K562 (cell line): ENCODE results near the gene ADAM10. TPM values are rescaled to one million over a fixed set of nuclear protein-coding genes. Genes with fewer than 3 reads are reported as not detected.

Experiments used
- ATF3 ChIP-seq, 2 experiments: fragments of 450-650 bp in 1 of 2; sonication (generic) in 1 of 2; formaldehyde crosslinking in 1 of 2; IDR thresholded peaks in 1 of 2; conservative IDR thresholded peaks in 1 of 2; 2 replicates each; pipeline versions ENCODE4 v1.6.1 to v1.8.1; 2016 to 2023; ENCODE audit warnings: mild to moderate bottlenecking in 2 of 2, moderate library complexity in 2 of 2, inconsistent platforms in 1 of 2, missing genetic modification reagents in 1 of 2
- CBFB ChIP-seq: sonication (generic); formaldehyde crosslinking; IDR thresholded peaks from 2 replicates; pipeline ENCODE4 v1.4.0; 2020; ENCODE audit warnings: mild to moderate bottlenecking, missing genetic modification reagents
- CBX1 ChIP-seq: sonication (generic); IDR thresholded peaks from 2 replicates; pipeline ENCODE4 v1.6.1; 2016; ENCODE audit warnings: antibody characterized with exemption, low read depth, mild to moderate bottlenecking
- CHCHD3 ChIP-seq: fragments of 250-450 bp; sonication (Bioruptor Pico); IDR thresholded peaks from 2 replicates; pipeline ENCODE4 v2.1.2; 2022; ENCODE audit warnings: mild to moderate bottlenecking
- E2F3 ChIP-seq: fragments of 250-450 bp; sonication (Bioruptor Pico); IDR thresholded peaks from 2 replicates; pipeline ENCODE4 v1.4.0; 2020; ENCODE audit warnings: mild to moderate bottlenecking
- FOSL1 ChIP-seq: fragments of 200-800 bp; sonication (Bioruptor generic); conservative IDR thresholded peaks from 2 replicates; pipeline ENCODE4 v1.6.1; 2016; ENCODE audit warnings: missing genetic modification characterization, missing compliant biosample characterization
- HEY1 ChIP-seq: fragments of 250-450 bp; sonication (Bioruptor Pico); IDR thresholded peaks from 2 replicates; pipeline ENCODE4 v1.5.0; 2020; ENCODE audit warnings: mild to moderate bottlenecking, moderate library complexity, borderline replicate concordance
- KLF13 ChIP-seq: fragments of 450-650 bp; IDR thresholded peaks from 2 replicates; pipeline ENCODE4 v1.6.1; 2016; ENCODE audit warnings: missing genetic modification characterization, low read depth, mild to moderate bottlenecking, missing compliant biosample characterization, moderate library complexity, borderline replicate concordance
- MBD2 ChIP-seq: sonication (generic); IDR thresholded peaks from 2 replicates; pipeline ENCODE4 v1.6.1; 2016; ENCODE audit warnings: low read depth, borderline replicate concordance
- NFIC ChIP-seq: fragments of 450-650 bp; IDR thresholded peaks from 2 replicates; pipeline ENCODE4 v1.6.1; 2017; ENCODE audit warnings: mild to moderate bottlenecking, inconsistent platforms
- NR2C2 ChIP-seq, 2 experiments: fragments of 200-800 bp in 1 of 2; sonication (Bioruptor generic) in 1 of 2; sonication (generic) in 1 of 2; formaldehyde crosslinking in 1 of 2; IDR thresholded peaks; 2 replicates each; pipeline versions ENCODE4 v1.6.1 to v1.8.0; 2016 to 2022; ENCODE audit warnings: mild to moderate bottlenecking in 1 of 2, missing compliant biosample characterization in 1 of 2, missing genetic modification characterization in 1 of 2, missing genetic modification reagents in 1 of 2
- RAD21 ChIP-seq, 2 experiments: fragments of 250-450 bp in 1 of 2; fragments of 450-650 bp in 1 of 2; sonication (Bioruptor Pico) in 1 of 2; formaldehyde crosslinking in 1 of 2; IDR thresholded peaks in 1 of 2; conservative IDR thresholded peaks in 1 of 2; 2 replicates each; pipeline versions ENCODE4 v1.4.0 to v1.8.0; 2020 to 2022; ENCODE audit warnings: mild to moderate bottlenecking in 2 of 2, moderate library complexity in 1 of 2
- RFX7 ChIP-seq: fragments of 250-450 bp; sonication (Bioruptor Pico); IDR thresholded peaks from 2 replicates; pipeline ENCODE4 v1.5.1; 2021; ENCODE audit warnings: mild to moderate bottlenecking
- RREB1 ChIP-seq: fragments of 250-450 bp; sonication (Bioruptor Pico); IDR thresholded peaks from 2 replicates; pipeline ENCODE4 v1.4.0; 2020
- SMAD4 ChIP-seq: fragments of 250-450 bp; sonication (Bioruptor Pico); conservative IDR thresholded peaks from 2 replicates; pipeline ENCODE4 v1.8.0; 2021; ENCODE audit warnings: inconsistent platforms, mild to moderate bottlenecking, moderate library complexity
- SMARCA4 ChIP-seq: fragments of 450-650 bp; IDR thresholded peaks from 2 replicates; pipeline ENCODE4 v1.6.1; 2016
- SOX6 ChIP-seq: fragments of 450-650 bp; IDR thresholded peaks from 2 replicates; pipeline ENCODE4 v1.6.1; 2014; ENCODE audit warnings: mild to moderate bottlenecking
- USF2 ChIP-seq: sonication (generic); formaldehyde crosslinking; IDR thresholded peaks from 2 replicates; pipeline ENCODE4 v1.5.0; 2020; ENCODE audit warnings: missing genetic modification reagents
- ZBTB2 ChIP-seq: fragments of 450-650 bp; IDR thresholded peaks from 2 replicates; pipeline ENCODE4 v1.6.1; 2016; ENCODE audit warnings: antibody characterized with exemption
- ZNF143 ChIP-seq: sonication (generic); formaldehyde crosslinking; IDR thresholded peaks from 2 replicates; pipeline ENCODE4 v1.9.0; 2022; ENCODE audit warnings: mild to moderate bottlenecking, missing genetic modification reagents
- ZNF324 ChIP-seq: fragments of 250-450 bp; sonication (Bioruptor Pico); IDR thresholded peaks from 2 replicates; pipeline ENCODE4 v1.4.0; 2020; ENCODE audit warnings: mild to moderate bottlenecking
- polyA plus RNA-seq, 8 experiments: library from polyadenylated mRNA; depleted of rRNA in 4 of 8; stranded (reverse) in 5 of 8; unstranded in 3 of 8; fragments of >200 nt; fragmentation: Nextera tagmentation in 2 of 8; fragmentation: Illumina TruSeq in 1 of 8; extraction: Ambion mirVana in 2 of 8; extraction: Trizol in 1 of 8; gene quantifications; 2 replicates each; pipeline versions ENCODE4 v1.2.1 to v1.2.3, GENCODE V29; 2011 to 2014; ENCODE audit warnings: inconsistent platforms in 1 of 8, missing spikeins in 1 of 8
- total RNA-seq, 7 experiments: library from RNA; depleted of rRNA in 6 of 7; stranded (reverse); fragments of >200 nt in 6 of 7; fragmentation: Illumina TruSeq in 2 of 7; extraction: Trizol in 2 of 7; gene quantifications; 2 replicates each; pipeline versions ENCODE4 v1.2.1 to v1.2.3, GENCODE V29; 2011 to 2021; ENCODE audit warnings: low replicate concordance in 1 of 7

ADAM10 gene
- total and polyA plus RNA-seq, 9 of the 15 experiments (the other 6 are each of a cell fraction or from before 2014, with no cell fraction given): 11.9 to 152 (median 57.3) TPM

GRCh38 chr15:58779554-58779953 lies 30.0 kb upstream of the ADAM10 start (continued):
- TF ChIP-seq ZBTB2: no peak
- no peak for TF ChIP-seq RREB1 (CRISPR knock-in tag)
- no peak for TF ChIP-seq CBFB (CRISPR knock-in tag)
- no peak for TF ChIP-seq USF2 (CRISPR knock-in tag)
- TF ChIP-seq MBD2: no peak
- TF ChIP-seq SMAD4: no peak
- TF ChIP-seq ZNF143: no peak
- 0 out of 2 replicates have a peak, but pooled peaks have one; percentile 5 for TF ChIP-seq FOSL1
- peak; percentile 14; the same call in 1 of the 2 replicates for TF ChIP-seq SMARCA4
- no peak for TF ChIP-seq RFX7 (CRISPR knock-in tag)
- TF ChIP-seq NR2C2 (CRISPR knock-in tag; IDR thresholded peaks at IDR 0.05): no peak
- no peak for TF ChIP-seq NR2C2 (tag; IDR thresholded peaks at IDR 0.05)
- TF ChIP-seq NFIC: no peak
- TF ChIP-seq CHCHD3 (CRISPR knock-in tag): no peak
- TF ChIP-seq ZNF324 (CRISPR knock-in tag): no peak
- TF ChIP-seq HEY1: no peak
- no peak for TF ChIP-seq KLF13
- no peak for TF ChIP-seq E2F3 (CRISPR knock-in tag)
- peak in 1 of 2 experiments; percentile 24; a peak in 2 of 4 replicates for TF ChIP-seq RAD21 (CRISPR knock-in tag; conservative IDR thresholded peaks at IDR 0.05 in 1 of 2, IDR thresholded peaks at IDR 0.05 in 1 of 2)
- TF ChIP-seq ATF3 (IDR thresholded peaks at IDR 0.05): no peak
- no peak for TF ChIP-seq ATF3 (CRISPR knock-in tag; conservative IDR thresholded peaks at IDR 0.05)
- TF ChIP-seq SOX6: peak; percentile 47; the same call in 1 of the 2 replicates
- no peak for TF ChIP-seq CBX1
